T-helper 22 cell (primary cell): Measurements from ENCODE around the gene PLS1.
"Not testable (repeated sequence)": the region's sequence is repeated elsewhere in the genome, so short reads cannot be mapped to it uniquely, and the experiment has no call there.

ENCODE experiments used
- DNase-seq: peaks from one replicate; pipeline ENCODE4 v3.0.0-alpha.2; 2020; ENCODE audit warnings: low read depth

PLS1 gene

GRCh38 chr3:142595951-142596725, at the start of gene PLS1:
Gene PLS1 (plus strand): TSS chr3:142596393. CDS start chr3:142664238, 67,845 bp downstream.
- DNase-seq, result peak; percentile 69

GRCh38 chr3:142549986-142550385, 46.2 kb upstream of the PLS1 start:
- no peak for DNase-seq

GRCh38 chr3:142552579-142552978, 43.6 kb upstream of the PLS1 start:
- not testable (repeated sequence) for DNase-seq

- DNase-seq, result no peak
Observed at GRCh38 chr3:142553741-142554140, 42.5 kb upstream of the PLS1 start.

GRCh38 chr3:142560118-142560517, 36.1 kb upstream of the PLS1 start:
- no peak for DNase-seq

GRCh38 chr3:142563496-142563997, 32.6 kb upstream of the PLS1 start:
- DNase-seq, result no peak

GRCh38 chr3:142566096-142566495, 30.1 kb upstream of the PLS1 start:
- no peak for DNase-seq

GRCh38 chr3:142568393-142569017, 27.7 kb upstream of the PLS1 start:
- no peak for DNase-seq

GRCh38 chr3:142569422-142569821, 26.8 kb upstream of the PLS1 start:
- not testable (repeated sequence) for DNase-seq

GRCh38 chr3:142574223-142574622, 22.0 kb upstream of the PLS1 start:
- not testable (repeated sequence) for DNase-seq

- no peak for DNase-seq
Observed at GRCh38 chr3:142574665-142575064, 21.5 kb upstream of the PLS1 start.

- no peak for DNase-seq
Observed at GRCh38 chr3:142576792-142577191, 19.4 kb upstream of the PLS1 start.

GRCh38 chr3:142577696-142578328, 18.4 kb upstream of the PLS1 start:
- DNase-seq, result no peak

GRCh38 chr3:142578329-142579223, 17.6 kb upstream of the PLS1 start, which contains the start of gene ATR:
Gene ATR (minus strand): TSS chr3:142578733. CDS start chr3:142578704, 29 bp downstream.
- peak; percentile 89 for DNase-seq

- no peak for DNase-seq
Observed at GRCh38 chr3:142580061-142580423, 16.2 kb upstream of the PLS1 start.

- not testable (repeated sequence) for DNase-seq
Observed at GRCh38 chr3:142581070-142581469, 15.1 kb upstream of the PLS1 start.

- no peak for DNase-seq
Observed at GRCh38 chr3:142586803-142587406, 9.3 kb upstream of the PLS1 start.

GRCh38 chr3:142588703-142589102, 7.5 kb upstream of the PLS1 start:
- DNase-seq, result no peak

GRCh38 chr3:142592268-142592667, 3.9 kb upstream of the PLS1 start:
- DNase-seq, result not testable (repeated sequence)

- DNase-seq, result no peak
Observed at GRCh38 chr3:142595141-142595540, 1.1 kb upstream of the PLS1 start.

- DNase-seq, result no peak
Observed at GRCh38 chr3:142595581-142595950, 627 bp upstream of the PLS1 start.

- DNase-seq, result no peak
Observed at GRCh38 chr3:142596726-142597088, 514 bp downstream of the PLS1 start.
